Upper lobe of left lung (tissue), 4 donors: ENCODE data around the gene PLXNA4.

Source experiments
- CTCF ChIP-seq, 6 experiments: fragments of 450-650 bp in 4 of 6; fragments of 200-600 bp in 2 of 6; sonication (generic) in 2 of 6; IDR thresholded peaks; one replicate each; pipeline ENCODE4 v1.5.1; 2016 to 2019; ENCODE audit warnings: antibody characterized with exemption in 6 of 6
- POLR2A ChIP-seq, 4 donors: fragments of 450-650 bp; IDR thresholded peaks; one replicate each; pipeline ENCODE4 v1.5.1; 2016 to 2017; ENCODE audit warnings: antibody characterized with exemption in 4 of 4, mild to moderate bottlenecking in 2 of 4

GRCh38 chr7:132613737-132614136, 37.5 kb upstream of the PLXNA4 start:
- TF ChIP-seq POLR2A (IDR thresholded peaks at IDR 0.05) = no peak
- no peak for TF ChIP-seq CTCF (IDR thresholded peaks at IDR 0.05)
